B cell (primary cell): ENCODE data around the gene FBXO9. TPM values are rescaled to one million over a fixed set of nuclear protein-coding genes. Genes with fewer than 3 reads are reported as not detected.

ENCODE experiments used
- ATAC-seq: fragments of 200-7000 bp; cut with Tn5 transposase; one replicate; pipeline ENCODE4 v1.10.0; 2021; ENCODE audit warnings: low read depth, mild to moderate bottlenecking, moderate number of reproducible peaks, moderate library complexity
- CTCF ChIA-PET: fragments of 350-600 bp; sonication (Branson Sonifier 250); formaldehyde crosslinking; loops from one replicate; lab custom pipeline; 2021; ENCODE audit warnings: antibody characterized with exemption, inconsistent platforms; lab: Charles Lee
- POLR2A ChIA-PET: fragments of 350-600 bp; sonication (Branson Sonifier 250); formaldehyde crosslinking; loops from one replicate; lab custom pipeline; 2021; ENCODE audit warnings: antibody characterized with exemption; lab: Charles Lee
- DNase-seq: peaks from one replicate; pipeline ENCODE4 v3.0.0; 2013
- H2AFZ ChIP-seq: 2 replicates; pipeline ENCODE4 v1.6.1; 2012; ENCODE audit warnings: mild to moderate bottlenecking, low read depth, low read length; ENCODE audit not compliant: insufficient read depth, poor library complexity, severe bottlenecking
- H3K27ac ChIP-seq, 2 donors: 1 replicate in 1 of 2; 2 replicates in 1 of 2; pipeline ENCODE4 v1.5.1; 2012 to 2013; ENCODE audit warnings: low read length in 2 of 2, mild to moderate bottlenecking in 2 of 2, moderate library complexity in 1 of 2
- H3K27me3 ChIP-seq, 4 experiments: fragments of 200-600 bp in 1 of 4; sonication (generic) in 1 of 4; replicated peaks in 1 of 4; 1 replicate in 2 of 4; 2 replicates in 2 of 4; pipeline versions ENCODE4 v1.6.1 to v1.7.0; 2013 to 2016; ENCODE audit warnings: low read length in 3 of 4, mild to moderate bottlenecking in 2 of 4, mixed read lengths in 1 of 4, moderate library complexity in 1 of 4; ENCODE audit not compliant: insufficient read depth in 4 of 4, control insufficient read depth in 3 of 4; ENCODE audit errors: control extremely low read depth in 1 of 4
- H3K36me3 ChIP-seq, 2 experiments: replicated peaks in 1 of 2; 1 replicate in 1 of 2; 2 replicates in 1 of 2; pipeline versions ENCODE4 v1.6.1 to v1.7.1; 2013; ENCODE audit warnings: low read length in 1 of 2; ENCODE audit not compliant: insufficient read depth in 2 of 2, control insufficient read depth in 1 of 2; ENCODE audit errors: control extremely low read depth in 1 of 2, extremely low read depth in 1 of 2
- H3K4me1 ChIP-seq, 2 donors: fragments of 200-600 bp in 1 of 2; sonication (generic) in 1 of 2; 1 replicate in 1 of 2; 2 replicates in 1 of 2; pipeline versions ENCODE4 v1.5.1 to v1.6.1; 2013 to 2017; ENCODE audit warnings: low read length in 2 of 2; ENCODE audit not compliant: control insufficient read depth in 2 of 2, insufficient read depth in 2 of 2
- H3K4me2 ChIP-seq: replicated peaks from 2 replicates; pipeline ENCODE3; 2012; ENCODE audit warnings: mild to moderate bottlenecking, low read depth, low read length; ENCODE audit not compliant: poor library complexity, severe bottlenecking
- H3K4me3 ChIP-seq, 5 experiments: fragments of 200-600 bp in 1 of 5; sonication (generic) in 1 of 5; 1 replicate in 3 of 5; 2 replicates in 2 of 5; pipeline versions ENCODE4 v1.5.1 to v1.7.0; 2011 to 2016; ENCODE audit warnings: low read length in 4 of 5, mild to moderate bottlenecking in 4 of 5, low read depth in 2 of 5, control low read depth in 1 of 5, moderate library complexity in 1 of 5; ENCODE audit not compliant: insufficient read depth in 1 of 5; ENCODE audit errors: control extremely low read depth in 1 of 5, extremely low read depth in 1 of 5
- H3K79me2 ChIP-seq: fragments of 200-600 bp; sonication (generic); one replicate; pipeline ENCODE4 v1.6.0; 2016; ENCODE audit warnings: low read length; ENCODE audit not compliant: control insufficient read depth, insufficient read depth
- H3K9ac ChIP-seq: fragments of 200-600 bp; sonication (generic); 2 replicates; pipeline ENCODE4 v1.6.1; 2017; ENCODE audit warnings: mild to moderate bottlenecking, low read length, moderate library complexity
- H3K9me3 ChIP-seq, 3 donors: one replicate each; pipeline versions ENCODE4 v1.6.1 to v1.7.1; 2013; ENCODE audit warnings: low read length in 2 of 3; ENCODE audit not compliant: control insufficient read depth in 2 of 3, insufficient read depth in 1 of 3; ENCODE audit errors: control extremely low read depth in 1 of 3
- H4K20me1 ChIP-seq: 2 replicates; pipeline ENCODE4 v1.6.0; 2012; ENCODE audit warnings: mild to moderate bottlenecking, low read length; ENCODE audit not compliant: insufficient read depth, control insufficient read depth, poor library complexity, severe bottlenecking
- H3K27ac Mint-ChIP-seq: one replicate; pipeline ENCODE4 v1.8.0; 2021; ENCODE audit warnings: mixed read lengths
- H3K27me3 Mint-ChIP-seq: one replicate; pipeline ENCODE4 v1.8.0; 2021; ENCODE audit warnings: mixed read lengths
- H3K4me1 Mint-ChIP-seq: one replicate; pipeline ENCODE4 v1.8.0; 2021; ENCODE audit warnings: mixed read lengths
- H3K4me3 Mint-ChIP-seq: one replicate; pipeline ENCODE4 v1.8.0; 2021; ENCODE audit warnings: mixed read lengths
- H3K9me3 Mint-ChIP-seq: one replicate; pipeline ENCODE4 v1.8.0; 2022; ENCODE audit warnings: mixed read lengths; ENCODE audit not compliant: insufficient read depth
- EZH2 ChIP-seq: IDR thresholded peaks from 2 replicates; pipeline ENCODE4 v1.6.1; 2012; ENCODE audit warnings: borderline replicate concordance, low read depth, mild to moderate bottlenecking, moderate library complexity, low read length; ENCODE audit not compliant: insufficient read depth, poor library complexity, severe bottlenecking
- WGBS: methylation state at CpG from one replicate; pipeline ENCODE4 v1.1.5; 2013; ENCODE audit warnings: missing lambda C conversion rate; ENCODE audit not compliant: insufficient coverage; 5-methylcytosine and 5-hydroxymethylcytosine counted together
- intact Hi-C: fragments of 100-400 bp; cut with micrococcal nuclease; formaldehyde crosslinking; loops from one replicate; pipeline ENCODE4 v1.10.0; 2022
- polyA minus RNA-seq: library from RNA; depleted of rRNA, polyadenylated mRNA; stranded (reverse); fragments of >200 nt; gene quantifications from 2 replicates; pipeline ENCODE4 v1.2.3, GENCODE V29; 2012
- polyA plus RNA-seq: library from polyadenylated mRNA; depleted of rRNA; stranded (reverse); fragments of >200 nt; gene quantifications from 2 replicates; pipeline ENCODE4 v1.2.3, GENCODE V29; 2012
- total RNA-seq, 2 donors: library from RNA; stranded (reverse); fragments of 120-200 nt in 1 of 2; gene quantifications; 1 replicate in 1 of 2; 2 replicates in 1 of 2; pipeline versions ENCODE4 v1.2.3 to v1.2.4, GENCODE V29; 2013 to 2022
- TF ChIP-seq, protein P1 (sequence below): fragments of 200-600 bp; IDR thresholded peaks from one replicate; pipeline ENCODE4 v1.8.0; 2022; ENCODE audit warnings: antibody characterized with exemption, mild to moderate bottlenecking

Gene FBXO9
- 105 and 109 TPM in 2 replicates for total RNA-seq
- 67.7 TPM for total RNA-seq (2013)
- 105 and 133 TPM in 2 replicates for polyA plus RNA-seq
- polyA minus RNA-seq = 30.5 and 39.3 TPM in 2 replicates

DNA sequence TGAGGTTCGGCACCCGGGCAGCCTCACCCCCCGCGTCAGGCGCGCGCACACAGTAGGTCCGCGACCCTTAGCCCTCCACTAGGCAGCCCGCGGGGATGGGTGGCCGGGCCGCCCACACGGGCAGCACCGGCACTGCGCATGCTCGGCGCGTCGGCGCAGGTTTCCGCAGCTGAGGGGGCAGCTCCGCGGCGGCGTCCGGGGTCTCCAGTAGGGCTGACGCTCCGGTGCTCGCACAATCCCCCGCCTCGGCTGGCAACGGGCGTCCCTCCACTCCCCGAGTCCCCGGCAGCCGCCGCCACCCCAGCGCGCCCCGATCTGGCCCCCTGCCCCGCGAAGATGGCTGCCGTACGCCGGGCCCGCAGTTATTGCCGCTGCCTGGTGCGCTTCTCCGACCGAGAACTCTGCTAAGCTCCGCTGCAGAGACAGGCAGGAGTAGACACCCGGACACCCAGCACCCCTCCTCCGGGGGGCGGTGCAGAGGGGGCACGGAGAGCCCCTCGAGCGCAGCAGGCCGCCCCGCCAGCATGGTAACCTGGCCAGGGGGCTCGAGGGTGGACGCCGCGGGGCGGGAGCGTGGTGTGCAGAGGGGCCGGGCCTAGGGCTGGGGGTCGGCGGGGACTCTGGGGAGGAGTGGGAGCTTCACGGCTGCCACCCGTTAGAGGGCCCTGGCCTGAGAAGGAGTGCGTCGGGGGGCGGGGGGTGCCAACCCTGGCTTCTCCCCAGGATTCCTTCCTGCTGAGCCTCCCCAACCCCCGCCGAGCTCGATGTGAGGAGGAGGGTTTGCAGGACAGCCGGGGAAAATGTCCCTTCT lies at the start of gene FBXO9:
TSS of gene FBXO9 (plus strand) at position 139 of the 811 bp plus-strand sequence. CDS start at position 525, 386 bp downstream.
- Histone ChIP-seq H3K27me3 (no peaks in the 10 kb centered on the region), H4K20me1 (no peaks in the 10 kb centered on the region), H3K9ac (peak within 1 kb of the TSS; percentile 92), H3K9me3 (no peaks in the 10 kb centered on the region), H3K4me2 (peak within 1 kb of the TSS; percentile 96), H3K36me3 (peaks cover 0 to 4% of the 10 kb centered on the region in 2 experiments), H3K4me3 (peak within 1 kb of the TSS; percentile 83 to 99 (median 84)), H3K4me1 (peaks cover 33% of the 10 kb centered on the region in 2 donors), H2AFZ (peak within 1 kb of the TSS; percentile 100), H3K27ac (peak within 1 kb of the TSS; percentile 61 to 76), H3K79me2 (peaks cover 55% of the 10 kb centered on the region)
- peaks cover 56% of the 10 kb centered on the region for H3K4me1 Mint-ChIP-seq
- peak within 1 kb of the TSS; percentile 100 for H3K4me3 Mint-ChIP-seq
- intact Hi-C loops = loop anchor here (2.0 to 5.0 kb wide), 2 partner anchors 417 to 781 kb away; partner anchors contain the start of gene MCM3
- CTCF ChIA-PET = interaction anchor here (1.0 to 2.6 kb wide), 3 partner anchors 70 to 489 kb away, joined by 3 to 12 read pairs (median 6); partner anchors contain the start of genes GSTA4 and TRAM2
- peak within 1 kb of the TSS; percentile 99 for H3K27ac Mint-ChIP-seq
- DNase-seq = no peak
- no peaks in the 10 kb centered on the region for H3K27me3 Mint-ChIP-seq
- TF ChIP-seq, protein P1, sequence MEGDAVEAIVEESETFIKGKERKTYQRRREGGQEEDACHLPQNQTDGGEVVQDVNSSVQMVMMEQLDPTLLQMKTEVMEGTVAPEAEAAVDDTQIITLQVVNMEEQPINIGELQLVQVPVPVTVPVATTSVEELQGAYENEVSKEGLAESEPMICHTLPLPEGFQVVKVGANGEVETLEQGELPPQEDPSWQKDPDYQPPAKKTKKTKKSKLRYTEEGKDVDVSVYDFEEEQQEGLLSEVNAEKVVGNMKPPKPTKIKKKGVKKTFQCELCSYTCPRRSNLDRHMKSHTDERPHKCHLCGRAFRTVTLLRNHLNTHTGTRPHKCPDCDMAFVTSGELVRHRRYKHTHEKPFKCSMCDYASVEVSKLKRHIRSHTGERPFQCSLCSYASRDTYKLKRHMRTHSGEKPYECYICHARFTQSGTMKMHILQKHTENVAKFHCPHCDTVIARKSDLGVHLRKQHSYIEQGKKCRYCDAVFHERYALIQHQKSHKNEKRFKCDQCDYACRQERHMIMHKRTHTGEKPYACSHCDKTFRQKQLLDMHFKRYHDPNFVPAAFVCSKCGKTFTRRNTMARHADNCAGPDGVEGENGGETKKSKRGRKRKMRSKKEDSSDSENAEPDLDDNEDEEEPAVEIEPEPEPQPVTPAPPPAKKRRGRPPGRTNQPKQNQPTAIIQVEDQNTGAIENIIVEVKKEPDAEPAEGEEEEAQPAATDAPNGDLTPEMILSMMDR = no peak
- no peak for TF ChIP-seq EZH2
- ATAC-seq = peak; percentile 60
- under 1% methylated on average over 75 of the region's 78 CpGs for WGBS
- no peaks in the 10 kb centered on the region for H3K9me3 Mint-ChIP-seq
- POLR2A ChIA-PET = interaction anchor here (1.2 to 1.7 kb wide), 2 partner anchors 70 to 586 kb away, joined by 3 to 5 read pairs; partner anchors contain the start of gene GSTA4

DNA sequence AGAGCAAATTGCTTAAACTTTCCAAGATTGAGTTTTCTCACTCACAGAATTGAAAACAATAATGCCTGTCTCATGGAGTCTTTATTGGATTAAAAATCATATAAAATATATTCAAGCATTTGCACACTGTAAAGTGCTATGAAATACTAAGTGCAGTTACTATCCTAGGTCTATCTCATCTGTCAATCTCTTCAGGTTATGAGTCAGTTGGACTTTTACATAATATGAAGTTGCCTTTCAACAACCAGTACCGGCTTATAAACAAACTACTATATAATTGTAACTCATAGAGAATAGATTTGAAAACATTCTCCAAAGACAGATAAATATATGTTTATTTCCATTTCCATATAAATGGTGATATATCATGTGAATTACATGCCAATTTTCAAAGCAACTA lies 49.7 kb upstream of the FBXO9 start:
- Histone ChIP-seq H3K79me2 (no peaks in the 10 kb centered on the region), H3K27ac (no peak overlapping the region), H3K4me3 (no peak overlapping the region), H3K9me3 (no peaks in the 10 kb centered on the region), H3K27me3 (no peaks in the 10 kb centered on the region), H3K4me2 (no peak overlapping the region), H3K9ac (no peak overlapping the region), H4K20me1 (no peaks in the 10 kb centered on the region), H2AFZ (no peak overlapping the region), H3K36me3 (peaks cover 15 to 68% of the 10 kb centered on the region in 2 experiments), H3K4me1 (no peaks in the 10 kb centered on the region)
- H3K27ac Mint-ChIP-seq = no peak overlapping the region
- H3K4me3 Mint-ChIP-seq = no peak overlapping the region
- H3K4me1 Mint-ChIP-seq = no peaks in the 10 kb centered on the region
- no peaks in the 10 kb centered on the region for H3K27me3 Mint-ChIP-seq
- no peaks in the 10 kb centered on the region for H3K9me3 Mint-ChIP-seq
- no peak for DNase-seq
- no peak for ATAC-seq
- CTCF ChIA-PET = no interaction called here
- POLR2A ChIA-PET = no interaction called here
- WGBS = no CpG with 5 or more reads among the region's 1 CpG
- intact Hi-C loops = no loop called here
- TF ChIP-seq EZH2 = no peak
